ENCODE results near the gene TBC1D22A.

DNA sequence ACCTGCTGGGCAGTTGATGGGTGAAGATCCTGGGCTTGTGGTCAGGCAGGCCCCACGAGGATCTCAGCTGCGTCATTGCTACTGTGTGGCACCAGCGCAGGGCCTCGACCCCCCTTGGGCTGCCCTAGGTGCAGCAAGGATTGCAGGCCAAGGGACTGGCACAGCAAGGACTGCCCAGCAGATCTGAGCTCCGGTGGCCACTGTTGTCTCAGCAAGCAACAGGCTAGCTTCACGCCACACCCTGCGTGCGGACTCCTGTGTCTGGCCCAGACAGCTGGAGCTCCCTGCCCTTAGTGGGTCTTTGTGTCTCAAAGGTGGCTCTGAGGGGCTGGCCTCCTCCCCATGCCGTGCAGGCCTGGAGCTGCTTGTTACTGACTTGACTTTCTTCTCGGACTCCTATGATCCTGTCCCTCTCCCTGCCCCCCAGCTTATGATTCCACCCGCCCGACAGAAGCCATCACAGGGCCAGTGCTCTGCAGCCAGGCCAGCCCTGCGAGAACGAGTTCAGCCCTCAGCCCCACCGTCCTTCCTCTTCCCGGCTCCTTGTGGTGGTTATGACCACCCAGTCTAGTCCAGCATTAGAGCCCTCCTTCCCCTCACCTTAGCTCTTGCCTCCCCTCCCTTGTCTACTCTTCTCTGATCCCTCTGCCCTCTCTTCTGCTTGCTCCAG lies 295.6 kb downstream of the TBC1D22A start:
- TF ChIP-seq POLR2A (IDR thresholded peaks at IDR 0.05) = no peak
- TF ChIP-seq, protein P1, sequence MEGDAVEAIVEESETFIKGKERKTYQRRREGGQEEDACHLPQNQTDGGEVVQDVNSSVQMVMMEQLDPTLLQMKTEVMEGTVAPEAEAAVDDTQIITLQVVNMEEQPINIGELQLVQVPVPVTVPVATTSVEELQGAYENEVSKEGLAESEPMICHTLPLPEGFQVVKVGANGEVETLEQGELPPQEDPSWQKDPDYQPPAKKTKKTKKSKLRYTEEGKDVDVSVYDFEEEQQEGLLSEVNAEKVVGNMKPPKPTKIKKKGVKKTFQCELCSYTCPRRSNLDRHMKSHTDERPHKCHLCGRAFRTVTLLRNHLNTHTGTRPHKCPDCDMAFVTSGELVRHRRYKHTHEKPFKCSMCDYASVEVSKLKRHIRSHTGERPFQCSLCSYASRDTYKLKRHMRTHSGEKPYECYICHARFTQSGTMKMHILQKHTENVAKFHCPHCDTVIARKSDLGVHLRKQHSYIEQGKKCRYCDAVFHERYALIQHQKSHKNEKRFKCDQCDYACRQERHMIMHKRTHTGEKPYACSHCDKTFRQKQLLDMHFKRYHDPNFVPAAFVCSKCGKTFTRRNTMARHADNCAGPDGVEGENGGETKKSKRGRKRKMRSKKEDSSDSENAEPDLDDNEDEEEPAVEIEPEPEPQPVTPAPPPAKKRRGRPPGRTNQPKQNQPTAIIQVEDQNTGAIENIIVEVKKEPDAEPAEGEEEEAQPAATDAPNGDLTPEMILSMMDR (IDR thresholded peaks at IDR 0.05) = no peak

All from ovary (tissue), 3 donors.